Cardiac muscle cell (in vitro differentiated cells and primary cell): ENCODE measurements around the gene ASB1. TPM values are rescaled to one million over a fixed set of nuclear protein-coding genes. Genes with fewer than 3 reads are reported as not detected.

ENCODE experiments used
- DNase-seq, 2 donors: peaks; one replicate each; pipeline versions ENCODE4 v3.0.0 to v3.0.0-alpha.2; 2010 to 2017; ENCODE audit warnings: low read depth in 1 of 2, low spot score in 1 of 2
- H3K27ac ChIP-seq: fragments of 200-600 bp; sonication (generic); 2 replicates; pipeline ENCODE4 v1.5.1; 2016
- H3K27me3 ChIP-seq: fragments of 200-600 bp; sonication (generic); 2 replicates; pipeline ENCODE4 v1.6.0; 2016; ENCODE audit warnings: control low read depth
- H3K36me3 ChIP-seq: fragments of 200-600 bp; sonication (generic); 2 replicates; pipeline ENCODE4 v1.5.1; 2016; ENCODE audit warnings: control low read depth
- H3K4me1 ChIP-seq: fragments of 200-600 bp; sonication (generic); 2 replicates; pipeline ENCODE4 v1.8.1; 2017; ENCODE audit warnings: low read depth, mild to moderate bottlenecking, mixed run types
- H3K4me3 ChIP-seq: fragments of 200-600 bp; sonication (generic); 2 replicates; pipeline ENCODE4 v1.5.1; 2016; ENCODE audit warnings: mild to moderate bottlenecking
- H3K9me3 ChIP-seq: fragments of 200-600 bp; sonication (generic); 2 replicates; pipeline ENCODE4 v1.5.1; 2017; ENCODE audit warnings: low read depth, mild to moderate bottlenecking, control low read depth
- polyA plus RNA-seq: library from polyadenylated mRNA; unstranded; fragments of >200 nt; fragmentation: Nextera tagmentation; extraction: Ambion mirVana; gene quantifications from 2 replicates; pipeline ENCODE4 v1.2.1, GENCODE V29; 2016
- total RNA-seq: library from RNA; depleted of rRNA; stranded (reverse); fragments of >200 nt; gene quantifications from 2 replicates; pipeline ENCODE4 v1.2.3, GENCODE V29; 2016
- TF ChIP-seq, protein P1 (sequence below): IDR thresholded peaks from 2 replicates; pipeline ENCODE4 v1.5.1; 2012; ENCODE audit warnings: low read depth, mild to moderate bottlenecking, low read length

The ASB1 gene
- total and polyA plus RNA-seq, 2 experiments from 2014 or later, result 16.7 TPM

DNA sequence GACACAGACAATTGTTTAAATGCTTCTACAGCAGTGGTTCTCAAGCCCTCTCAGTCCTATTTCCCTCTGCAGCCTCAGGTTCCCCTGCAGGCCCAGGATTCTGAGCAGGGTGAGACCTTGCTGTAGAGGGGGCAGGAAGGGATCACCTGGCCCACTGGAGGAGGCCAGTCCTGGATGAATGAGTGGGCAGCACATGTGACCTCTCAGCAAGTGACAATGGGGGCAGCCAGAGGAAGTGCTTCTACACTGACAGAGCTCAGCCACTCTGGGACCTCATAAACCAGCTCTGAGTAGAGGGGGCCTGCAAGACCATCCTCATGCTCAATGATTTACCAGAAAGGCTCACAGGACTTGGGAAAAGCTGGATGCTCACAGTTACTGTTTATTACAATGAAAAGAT is 63.2 kb downstream of the ASB1 start:
- no peaks in the 10 kb centered on the region for H3K9me3 ChIP-seq
- no peaks in the 10 kb centered on the region for H3K36me3 ChIP-seq
- no peak overlapping the region for H3K4me3 ChIP-seq
- no peaks in the 10 kb centered on the region for H3K4me1 ChIP-seq
- no peaks in the 10 kb centered on the region for H3K27me3 ChIP-seq
- TF ChIP-seq, protein P1, sequence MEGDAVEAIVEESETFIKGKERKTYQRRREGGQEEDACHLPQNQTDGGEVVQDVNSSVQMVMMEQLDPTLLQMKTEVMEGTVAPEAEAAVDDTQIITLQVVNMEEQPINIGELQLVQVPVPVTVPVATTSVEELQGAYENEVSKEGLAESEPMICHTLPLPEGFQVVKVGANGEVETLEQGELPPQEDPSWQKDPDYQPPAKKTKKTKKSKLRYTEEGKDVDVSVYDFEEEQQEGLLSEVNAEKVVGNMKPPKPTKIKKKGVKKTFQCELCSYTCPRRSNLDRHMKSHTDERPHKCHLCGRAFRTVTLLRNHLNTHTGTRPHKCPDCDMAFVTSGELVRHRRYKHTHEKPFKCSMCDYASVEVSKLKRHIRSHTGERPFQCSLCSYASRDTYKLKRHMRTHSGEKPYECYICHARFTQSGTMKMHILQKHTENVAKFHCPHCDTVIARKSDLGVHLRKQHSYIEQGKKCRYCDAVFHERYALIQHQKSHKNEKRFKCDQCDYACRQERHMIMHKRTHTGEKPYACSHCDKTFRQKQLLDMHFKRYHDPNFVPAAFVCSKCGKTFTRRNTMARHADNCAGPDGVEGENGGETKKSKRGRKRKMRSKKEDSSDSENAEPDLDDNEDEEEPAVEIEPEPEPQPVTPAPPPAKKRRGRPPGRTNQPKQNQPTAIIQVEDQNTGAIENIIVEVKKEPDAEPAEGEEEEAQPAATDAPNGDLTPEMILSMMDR, result no peak
- no peak for DNase-seq
- H3K27ac ChIP-seq, result no peak overlapping the region

GRCh38 chr2:238492840-238493239 is 66.1 kb downstream of the ASB1 start:
- no peak overlapping the region for H3K27ac ChIP-seq
- H3K4me3 ChIP-seq, result no peak overlapping the region
- H3K27me3 ChIP-seq, result no peaks in the 10 kb centered on the region
- no peaks in the 10 kb centered on the region for H3K4me1 ChIP-seq
- TF ChIP-seq, protein P1, result no peak
- DNase-seq, result no peak
- no peaks in the 10 kb centered on the region for H3K9me3 ChIP-seq
- H3K36me3 ChIP-seq, result no peaks in the 10 kb centered on the region

- no peak for DNase-seq
- no peak overlapping the region for H3K4me3 ChIP-seq
- no peaks in the 10 kb centered on the region for H3K9me3 ChIP-seq
- TF ChIP-seq, protein P1, result no peak
- no peaks in the 10 kb centered on the region for H3K4me1 ChIP-seq
- H3K27ac ChIP-seq, result no peak overlapping the region
- no peaks in the 10 kb centered on the region for H3K36me3 ChIP-seq
- no peaks in the 10 kb centered on the region for H3K27me3 ChIP-seq
Observed at GRCh38 chr2:238493411-238493810, 66.7 kb downstream of the ASB1 start.

GRCh38 chr2:238493880-238494572 is 67.3 kb downstream of the ASB1 start:
- Histone ChIP-seq H3K27me3 (no peaks in the 10 kb centered on the region), H3K9me3 (no peaks in the 10 kb centered on the region), H3K4me1 (no peaks in the 10 kb centered on the region), H3K4me3 (no peak overlapping the region), H3K36me3 (no peaks in the 10 kb centered on the region), H3K27ac (no peak overlapping the region)
- TF ChIP-seq, protein P1, result no peak
- DNase-seq, result no peak

GRCh38 chr2:238494573-238494961 is 67.8 kb downstream of the ASB1 start:
- no peak overlapping the region for H3K4me3 ChIP-seq
- H3K27ac ChIP-seq, result no peak overlapping the region
- DNase-seq, result no peak
- H3K9me3 ChIP-seq, result no peaks in the 10 kb centered on the region
- no peaks in the 10 kb centered on the region for H3K36me3 ChIP-seq
- TF ChIP-seq, protein P1, result no peak
- H3K27me3 ChIP-seq, result no peaks in the 10 kb centered on the region
- no peaks in the 10 kb centered on the region for H3K4me1 ChIP-seq

- no peak for DNase-seq
- no peaks in the 10 kb centered on the region for H3K9me3 ChIP-seq
- no peak overlapping the region for H3K4me3 ChIP-seq
- no peaks in the 10 kb centered on the region for H3K27me3 ChIP-seq
- H3K4me1 ChIP-seq, result no peaks in the 10 kb centered on the region
- no peaks in the 10 kb centered on the region for H3K36me3 ChIP-seq
- TF ChIP-seq, protein P1, result no peak
- no peak overlapping the region for H3K27ac ChIP-seq
Observed at GRCh38 chr2:238495422-238495821, 68.7 kb downstream of the ASB1 start.
